ENCODE results near the gene MT4.

The MT4 gene

GRCh38 chr16:56613706-56614105 is 48.8 kb downstream of the MT4 start:
- no peak overlapping the region for H3K4me3 ChIP-seq (ENCODE audit: low read depth, low read length)
- TF ChIP-seq, protein P1, sequence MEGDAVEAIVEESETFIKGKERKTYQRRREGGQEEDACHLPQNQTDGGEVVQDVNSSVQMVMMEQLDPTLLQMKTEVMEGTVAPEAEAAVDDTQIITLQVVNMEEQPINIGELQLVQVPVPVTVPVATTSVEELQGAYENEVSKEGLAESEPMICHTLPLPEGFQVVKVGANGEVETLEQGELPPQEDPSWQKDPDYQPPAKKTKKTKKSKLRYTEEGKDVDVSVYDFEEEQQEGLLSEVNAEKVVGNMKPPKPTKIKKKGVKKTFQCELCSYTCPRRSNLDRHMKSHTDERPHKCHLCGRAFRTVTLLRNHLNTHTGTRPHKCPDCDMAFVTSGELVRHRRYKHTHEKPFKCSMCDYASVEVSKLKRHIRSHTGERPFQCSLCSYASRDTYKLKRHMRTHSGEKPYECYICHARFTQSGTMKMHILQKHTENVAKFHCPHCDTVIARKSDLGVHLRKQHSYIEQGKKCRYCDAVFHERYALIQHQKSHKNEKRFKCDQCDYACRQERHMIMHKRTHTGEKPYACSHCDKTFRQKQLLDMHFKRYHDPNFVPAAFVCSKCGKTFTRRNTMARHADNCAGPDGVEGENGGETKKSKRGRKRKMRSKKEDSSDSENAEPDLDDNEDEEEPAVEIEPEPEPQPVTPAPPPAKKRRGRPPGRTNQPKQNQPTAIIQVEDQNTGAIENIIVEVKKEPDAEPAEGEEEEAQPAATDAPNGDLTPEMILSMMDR (IDR thresholded peaks at IDR 0.05; ENCODE audit: low read depth, low read length, missing control alignments): no peak
- no peak for DNase-seq (ENCODE audit: low read depth)

- TF ChIP-seq, protein P1 (IDR thresholded peaks at IDR 0.05; ENCODE audit: low read depth, low read length, missing control alignments): no peak
- H3K4me3 ChIP-seq (ENCODE audit: low read depth, low read length): no peak overlapping the region
- DNase-seq (ENCODE audit: low read depth): no peak
Observed at GRCh38 chr16:56614549-56614991, 49.7 kb downstream of the MT4 start.

- TF ChIP-seq, protein P1 (IDR thresholded peaks at IDR 0.05; ENCODE audit: low read depth, low read length, missing control alignments): no peak
Observed at GRCh38 chr16:56615353-56615752, 50.5 kb downstream of the MT4 start.

DNA sequence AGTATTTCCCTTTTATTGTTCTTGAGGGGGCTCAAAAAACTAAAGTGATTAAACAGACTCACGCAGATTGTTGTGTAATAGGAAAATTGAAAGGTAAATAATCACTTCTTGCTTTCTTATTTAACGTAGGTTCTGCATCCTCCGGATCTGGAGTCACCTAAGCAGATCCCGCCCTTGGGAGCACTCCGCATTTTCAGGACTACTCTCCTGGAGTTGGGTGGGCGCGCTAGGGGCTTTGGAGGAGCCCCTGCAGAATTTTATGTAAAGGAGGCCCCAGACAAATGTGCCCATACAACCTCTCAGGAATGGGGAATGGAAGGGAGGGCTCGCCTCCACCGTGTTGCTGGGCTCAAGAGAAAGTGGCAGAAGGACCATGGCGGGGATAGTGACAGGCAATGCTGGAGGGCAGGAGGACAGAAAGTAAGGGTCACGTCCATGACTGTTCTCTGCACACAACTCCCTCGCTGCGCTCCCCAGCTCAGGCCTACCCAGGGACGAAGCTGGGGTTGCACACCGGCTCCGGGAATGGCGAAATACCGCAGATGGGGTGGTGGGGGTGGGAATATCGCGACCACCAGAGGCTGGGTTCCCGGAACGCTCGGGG is 51.8 kb downstream of the MT4 start:
- DNase-seq (ENCODE audit: low read depth): no peak
- H3K4me3 ChIP-seq (ENCODE audit: low read depth, low read length): peak overlapping the region; percentile 31
- TF ChIP-seq, protein P1 (IDR thresholded peaks at IDR 0.05; ENCODE audit: low read depth, low read length, missing control alignments): no peak

More at GRCh38 chr16:56615353-56615752, 50.5 kb downstream of the MT4 start:
- no peak overlapping the region for H3K4me3 ChIP-seq (ENCODE audit: low read depth, low read length)
- DNase-seq (ENCODE audit: low read depth): no peak

GRCh38 chr16:56617212-56618085 is 52.6 kb downstream of the MT4 start:
- DNase-seq (ENCODE audit: low read depth): no peak
- peak overlapping the region; percentile 31 for H3K4me3 ChIP-seq (ENCODE audit: low read depth, low read length)
- TF ChIP-seq, protein P1 (IDR thresholded peaks at IDR 0.05; ENCODE audit: low read depth, low read length, missing control alignments): no peak

DNA sequence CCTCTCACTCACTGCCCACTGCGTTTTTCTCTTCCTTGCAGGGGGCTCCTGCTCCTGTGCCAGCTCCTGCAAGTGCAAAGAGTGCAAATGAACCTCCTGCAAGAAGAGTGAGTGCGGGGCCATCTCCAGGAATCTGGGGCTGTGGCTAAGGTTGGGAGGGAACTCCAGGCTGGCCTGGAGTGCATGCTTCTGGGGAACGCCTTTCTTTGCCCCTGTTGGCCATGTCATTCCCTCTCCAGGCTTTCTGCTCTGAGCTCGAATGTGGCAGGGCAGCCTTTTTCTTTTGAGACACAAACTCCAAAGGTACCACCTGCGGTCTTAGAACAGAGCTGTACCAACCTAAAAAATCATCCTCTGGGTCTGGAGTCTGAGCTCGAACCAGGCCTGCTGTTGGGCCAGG is 53.3 kb downstream of the MT4 start:
- no peak overlapping the region for H3K4me3 ChIP-seq (ENCODE audit: low read depth, low read length)
- TF ChIP-seq, protein P1 (IDR thresholded peaks at IDR 0.05; ENCODE audit: low read depth, low read length, missing control alignments): no peak
- no peak for DNase-seq (ENCODE audit: low read depth)

All from GM12864 (cell line).